ENCODE results near the gene ZNRF4. TPM values are rescaled to one million over a fixed set of nuclear protein-coding genes. Genes with fewer than 3 reads are reported as not detected.

The ZNRF4 gene
- total and polyA plus RNA-seq, 9 of the 15 experiments (the other 6 are each of a cell fraction or from before 2014, with no cell fraction given) = not detected

DNA sequence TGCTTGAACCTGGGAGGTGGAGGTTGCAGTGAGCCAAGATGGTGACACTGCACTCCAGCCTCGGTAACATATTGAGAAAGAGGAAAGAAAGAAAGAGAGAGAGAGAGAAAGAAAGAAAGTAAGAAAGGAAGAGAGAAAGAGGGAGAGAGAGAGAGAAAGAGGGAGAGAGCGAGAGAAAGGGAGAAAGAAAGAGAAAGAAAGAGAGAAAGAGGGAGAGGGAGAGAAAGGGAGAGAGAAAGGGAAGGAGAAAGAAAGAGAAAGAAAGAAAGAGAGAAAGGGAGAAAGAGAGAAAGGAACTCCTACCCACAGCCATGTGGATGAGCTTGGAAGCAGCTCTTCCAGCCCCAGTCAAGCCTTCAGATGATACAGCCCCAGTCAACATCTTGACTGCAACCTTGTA lies 46.7 kb downstream of the ZNRF4 start:
- Histone ChIP-seq H3K4me2 (ENCODE audit: insufficient read depth, low read length) (no peak overlapping the region), H3K4me3 (no peak overlapping the region), H3K9me3 (replicated peaks; ENCODE audit: control insufficient read depth, insufficient read depth, low read depth, low read length) (peaks cover 7% of the 10 kb centered on the region; the same call in 1 of the 2 replicates), H3K79me2 (ENCODE audit: control insufficient read depth, insufficient read depth, low read length) (no peaks in the 10 kb centered on the region), H4K20me1 (replicated peaks; ENCODE audit: control insufficient read depth, insufficient read depth, low read length) (no peaks in the 10 kb centered on the region), H3K27me3 (ENCODE audit: control insufficient read depth in 2 of 2, insufficient read depth in 2 of 2, low read length in 2 of 2) (peaks cover 0 to 9% of the 10 kb centered on the region in 2 experiments; a peak in 2 of 5 replicates), H2AFZ (ENCODE audit: low read depth, low read length) (no peak overlapping the region), H3K9ac (ENCODE audit: insufficient read depth in 1 of 2, low read depth in 2 of 2, low read length in 2 of 2) (no peak overlapping the region), H3K9me1 (ENCODE audit: control insufficient read depth, insufficient read depth, low read length) (no peaks in the 10 kb centered on the region), H3K36me3 (ENCODE audit: control insufficient read depth, insufficient read depth, low read length) (no peaks in the 10 kb centered on the region), H3K4me1 (replicated peaks in 1 of 2; ENCODE audit: control insufficient read depth in 2 of 2, insufficient read depth in 2 of 2, low read length in 2 of 2) (no peaks in the 10 kb centered on the region), H3K27ac (ENCODE audit: extremely low read depth, low read depth, low read length) (no peak overlapping the region)
- 0% methylated on average over 2 of the region's 2 CpGs for WGBS (ENCODE audit: insufficient coverage, low coverage, missing lambda C conversion rate)
- no TSS peak for BruUV-seq (replicated peaks)
- CTCF ChIA-PET (ENCODE audit: low intra/inter-chr PET ratio) = no interaction called here
- TF ChIP-seq TOE1 (IDR thresholded peaks at IDR 0.05; ENCODE audit: borderline replicate concordance) (no peak), TOE1 (CRISPR knock-in tag; IDR thresholded peaks at IDR 0.05; ENCODE audit: borderline replicate concordance, low read depth) (no peak), ZNF217 (CRISPR knock-in tag; IDR thresholded peaks at IDR 0.05) (no peak), OTX1 (CRISPR knock-in tag; IDR thresholded peaks at IDR 0.05) (0 out of 2 replicates have a peak, but pooled peaks have one; percentile 27)
- POLR2A ChIA-PET = interaction anchor here (0.6 to 0.8 kb wide), 2 partner anchors 284 to 337 kb away, joined by 3 read pairs; no protein-coding TSS in a partner anchor
- DNase-seq (ENCODE audit: extremely low read depth in 1 of 4, low spot score in 3 of 4) (no peak), ATAC-seq (no peak), FAIRE-seq (no peak)
- intact Hi-C loops (cut with micrococcal nuclease) = no loop called here
- in situ Hi-C loops (cut with MboI) = no loop called here

DNA sequence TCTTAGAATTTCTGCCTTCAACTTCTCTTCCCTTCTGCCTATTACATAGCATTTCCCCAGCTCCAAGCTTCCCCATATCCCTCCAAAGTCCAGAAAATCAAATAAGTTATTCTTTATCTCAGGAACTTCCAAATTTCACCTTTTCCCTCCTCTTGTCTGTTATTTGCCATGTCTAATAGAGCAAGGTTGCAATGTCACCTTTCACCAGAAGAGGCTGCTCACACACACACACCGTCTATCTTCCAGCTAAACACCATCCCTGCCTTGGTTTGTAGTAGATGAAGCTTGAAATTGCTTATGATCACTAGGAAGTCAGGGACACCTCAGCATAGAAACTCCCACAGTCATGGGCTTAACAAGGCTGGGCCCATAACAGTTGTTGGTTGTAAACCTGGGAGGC lies 48.4 kb downstream of the ZNRF4 start:
- Histone ChIP-seq H2AFZ (ENCODE audit: low read depth, low read length) (no peak overlapping the region), H3K36me3 (ENCODE audit: control insufficient read depth, insufficient read depth, low read length) (no peaks in the 10 kb centered on the region), H3K4me2 (ENCODE audit: insufficient read depth, low read length) (no peak overlapping the region), H3K4me3 (no peak overlapping the region), H3K9ac (ENCODE audit: insufficient read depth in 1 of 2, low read depth in 2 of 2, low read length in 2 of 2) (no peak overlapping the region), H3K27me3 (ENCODE audit: control insufficient read depth in 2 of 2, insufficient read depth in 2 of 2, low read length in 2 of 2) (no peaks in the 10 kb centered on the region), H3K9me3 (replicated peaks; ENCODE audit: control insufficient read depth, insufficient read depth, low read depth, low read length) (peaks cover 7% of the 10 kb centered on the region; the same call in 1 of the 2 replicates), H4K20me1 (replicated peaks; ENCODE audit: control insufficient read depth, insufficient read depth, low read length) (no peaks in the 10 kb centered on the region), H3K27ac (ENCODE audit: extremely low read depth, low read depth, low read length) (no peak overlapping the region), H3K79me2 (ENCODE audit: control insufficient read depth, insufficient read depth, low read length) (no peaks in the 10 kb centered on the region), H3K9me1 (ENCODE audit: control insufficient read depth, insufficient read depth, low read length) (no peaks in the 10 kb centered on the region), H3K4me1 (replicated peaks in 1 of 2; ENCODE audit: control insufficient read depth in 2 of 2, insufficient read depth in 2 of 2, low read length in 2 of 2) (no peaks in the 10 kb centered on the region)
- DNase-seq (ENCODE audit: extremely low read depth in 1 of 4, low spot score in 3 of 4) = peak in 1 of 4 experiments; percentile 15
- 0% methylated on average over 1 of the region's 1 CpG for WGBS (ENCODE audit: insufficient coverage, low coverage, missing lambda C conversion rate)
- in situ Hi-C loops (cut with MboI) (no loop called here), intact Hi-C loops (cut with micrococcal nuclease) (no loop called here)
- no peak for ATAC-seq
- no peak for FAIRE-seq
- no TSS peak for BruUV-seq (replicated peaks)
- CTCF ChIA-PET (ENCODE audit: low intra/inter-chr PET ratio) = no interaction called here
- POLR2A ChIA-PET = no interaction called here
- no peak for TF ChIP-seq MBD2 (IDR thresholded peaks at IDR 0.05; ENCODE audit: borderline replicate concordance, low read depth)
- TF ChIP-seq TAL1 (IDR thresholded peaks at IDR 0.05) = no peak
- no peak for TF ChIP-seq CHCHD3 (CRISPR knock-in tag; IDR thresholded peaks at IDR 0.05)
- TF ChIP-seq MTF1 (CRISPR knock-in tag; IDR thresholded peaks at IDR 0.05; ENCODE audit: borderline replicate concordance) = no peak
- TF ChIP-seq, protein P1, sequence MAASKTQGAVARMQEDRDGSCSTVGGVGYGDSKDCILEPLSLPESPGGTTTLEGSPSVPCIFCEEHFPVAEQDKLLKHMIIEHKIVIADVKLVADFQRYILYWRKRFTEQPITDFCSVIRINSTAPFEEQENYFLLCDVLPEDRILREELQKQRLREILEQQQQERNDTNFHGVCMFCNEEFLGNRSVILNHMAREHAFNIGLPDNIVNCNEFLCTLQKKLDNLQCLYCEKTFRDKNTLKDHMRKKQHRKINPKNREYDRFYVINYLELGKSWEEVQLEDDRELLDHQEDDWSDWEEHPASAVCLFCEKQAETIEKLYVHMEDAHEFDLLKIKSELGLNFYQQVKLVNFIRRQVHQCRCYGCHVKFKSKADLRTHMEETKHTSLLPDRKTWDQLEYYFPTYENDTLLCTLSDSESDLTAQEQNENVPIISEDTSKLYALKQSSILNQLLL (CRISPR knock-in tag; IDR thresholded peaks at IDR 0.05; ENCODE audit: borderline replicate concordance) = no peak
- TF ChIP-seq BDP1 (IDR thresholded peaks at IDR 0.05; ENCODE audit: insufficient read depth, insufficient read length) = no peak
- TF ChIP-seq, protein P2, sequence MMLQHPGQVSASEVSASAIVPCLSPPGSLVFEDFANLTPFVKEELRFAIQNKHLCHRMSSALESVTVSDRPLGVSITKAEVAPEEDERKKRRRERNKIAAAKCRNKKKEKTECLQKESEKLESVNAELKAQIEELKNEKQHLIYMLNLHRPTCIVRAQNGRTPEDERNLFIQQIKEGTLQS (IDR thresholded peaks at IDR 0.05) = no peak
- TF ChIP-seq, protein P2 (CRISPR knock-in tag; conservative IDR thresholded peaks at IDR 0.05) = no peak
- TF ChIP-seq ZSCAN29 (IDR thresholded peaks at IDR 0.05) = no peak
- TF ChIP-seq TRIM28 (IDR thresholded peaks at IDR 0.05) = peak; percentile 58; the same call in 1 of the 2 replicates
- TF ChIP-seq, protein P3, sequence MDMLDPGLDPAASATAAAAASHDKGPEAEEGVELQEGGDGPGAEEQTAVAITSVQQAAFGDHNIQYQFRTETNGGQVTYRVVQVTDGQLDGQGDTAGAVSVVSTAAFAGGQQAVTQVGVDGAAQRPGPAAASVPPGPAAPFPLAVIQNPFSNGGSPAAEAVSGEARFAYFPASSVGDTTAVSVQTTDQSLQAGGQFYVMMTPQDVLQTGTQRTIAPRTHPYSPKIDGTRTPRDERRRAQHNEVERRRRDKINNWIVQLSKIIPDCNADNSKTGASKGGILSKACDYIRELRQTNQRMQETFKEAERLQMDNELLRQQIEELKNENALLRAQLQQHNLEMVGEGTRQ (CRISPR knock-in tag; IDR thresholded peaks at IDR 0.05) = no peak
